Thoracic aorta (tissue), 2 donors: ENCODE data around the gene OPN4. TPM values are rescaled to one million over a fixed set of nuclear protein-coding genes. Genes with fewer than 3 reads are reported as not detected.

Experiments
- ATAC-seq: fragments of 150-250 bp; one replicate; pipeline ENCODE4 v1.8.0; 2017; ENCODE audit warnings: low read depth; ENCODE audit not compliant: insufficient number of reproducible peaks, low FRiP score
- DNase-seq: peaks from one replicate; pipeline ENCODE4 v3.0.0-alpha.2; 2020; ENCODE audit warnings: low spot score
- H3K27ac ChIP-seq, 2 donors: fragments of 200-600 bp; sonication (generic); 1 replicate in 1 of 2; 2 replicates in 1 of 2; pipeline ENCODE4 v1.5.1; 2016; ENCODE audit warnings: mild to moderate bottlenecking in 2 of 2, moderate library complexity in 2 of 2
- H3K27me3 ChIP-seq: fragments of 200-600 bp; sonication (generic); replicated peaks from 2 replicates; pipeline ENCODE4 v1.6.0; 2016; ENCODE audit warnings: mild to moderate bottlenecking; ENCODE audit not compliant: insufficient read depth
- H3K36me3 ChIP-seq: fragments of 200-600 bp; sonication (generic); one replicate; pipeline ENCODE4 v1.5.1; 2016
- H3K4me1 ChIP-seq, 2 donors: fragments of 200-600 bp; sonication (generic); 1 replicate in 1 of 2; 2 replicates in 1 of 2; pipeline versions ENCODE4 v1.5.1 to v1.6.0; 2016; ENCODE audit warnings: low read depth in 2 of 2, mild to moderate bottlenecking in 1 of 2; ENCODE audit not compliant: control insufficient read depth in 1 of 2
- H3K4me3 ChIP-seq: fragments of 200-600 bp; sonication (generic); 2 replicates; pipeline ENCODE4 v1.5.1; 2016; ENCODE audit warnings: mild to moderate bottlenecking
- H3K9me3 ChIP-seq: fragments of 200-600 bp; sonication (generic); 2 replicates; pipeline ENCODE4 v1.5.1; 2016
- CTCF ChIP-seq: fragments of 200-600 bp; sonication (generic); IDR thresholded peaks from one replicate; pipeline ENCODE4 v1.5.1; 2019; ENCODE audit warnings: antibody characterized with exemption
- total RNA-seq, 2 donors: library from RNA; depleted of rRNA; stranded (reverse); fragments of >200 nt; gene quantifications; one replicate each; pipeline versions ENCODE4 v1.1.0 to v1.2.3, GENCODE V29; 2016

Gene OPN4
- total RNA-seq, 2 donors from 2014 or later = not detected

- H3K4me1 ChIP-seq = peaks cover 6 to 18% of the 10 kb centered on the region in 2 donors
- DNase-seq = no peak
- peak; percentile 91 for TF ChIP-seq CTCF
- H3K27ac ChIP-seq = peak overlapping the region; percentile 93 to 96
- no peaks in the 10 kb centered on the region for H3K9me3 ChIP-seq
- H3K27me3 ChIP-seq = no peaks in the 10 kb centered on the region
- ATAC-seq = peak; percentile 83
- peaks cover 28% of the 10 kb centered on the region for H3K36me3 ChIP-seq
- peak overlapping the region; percentile 87 for H3K4me3 ChIP-seq
Measured at GRCh38 chr10:86710987-86711512, 56.7 kb downstream of the OPN4 start.

- Histone ChIP-seq H3K9me3 (no peaks in the 10 kb centered on the region), H3K27ac (peak overlapping the region; percentile 93 to 96), H3K4me1 (peaks cover 6 to 18% of the 10 kb centered on the region in 2 donors), H3K4me3 (peak overlapping the region; percentile 87), H3K36me3 (peaks cover 27% of the 10 kb centered on the region), H3K27me3 (no peaks in the 10 kb centered on the region)
- DNase-seq (no peak), ATAC-seq (peak; percentile 24)
- no peak for TF ChIP-seq CTCF
Measured at GRCh38 chr10:86711513-86712316, 57.4 kb downstream of the OPN4 start.

GRCh38 chr10:86712317-86712707 lies 58.0 kb downstream of the OPN4 start:
- H3K27ac ChIP-seq = peak overlapping the region; percentile 93 to 96
- H3K27me3 ChIP-seq = no peaks in the 10 kb centered on the region
- H3K9me3 ChIP-seq = no peaks in the 10 kb centered on the region
- peaks cover 30% of the 10 kb centered on the region for H3K36me3 ChIP-seq
- ATAC-seq (no peak), DNase-seq (no peak)
- H3K4me3 ChIP-seq = peak overlapping the region; percentile 87
- peaks cover 6 to 18% of the 10 kb centered on the region in 2 donors for H3K4me1 ChIP-seq
- TF ChIP-seq CTCF = no peak

DNA sequence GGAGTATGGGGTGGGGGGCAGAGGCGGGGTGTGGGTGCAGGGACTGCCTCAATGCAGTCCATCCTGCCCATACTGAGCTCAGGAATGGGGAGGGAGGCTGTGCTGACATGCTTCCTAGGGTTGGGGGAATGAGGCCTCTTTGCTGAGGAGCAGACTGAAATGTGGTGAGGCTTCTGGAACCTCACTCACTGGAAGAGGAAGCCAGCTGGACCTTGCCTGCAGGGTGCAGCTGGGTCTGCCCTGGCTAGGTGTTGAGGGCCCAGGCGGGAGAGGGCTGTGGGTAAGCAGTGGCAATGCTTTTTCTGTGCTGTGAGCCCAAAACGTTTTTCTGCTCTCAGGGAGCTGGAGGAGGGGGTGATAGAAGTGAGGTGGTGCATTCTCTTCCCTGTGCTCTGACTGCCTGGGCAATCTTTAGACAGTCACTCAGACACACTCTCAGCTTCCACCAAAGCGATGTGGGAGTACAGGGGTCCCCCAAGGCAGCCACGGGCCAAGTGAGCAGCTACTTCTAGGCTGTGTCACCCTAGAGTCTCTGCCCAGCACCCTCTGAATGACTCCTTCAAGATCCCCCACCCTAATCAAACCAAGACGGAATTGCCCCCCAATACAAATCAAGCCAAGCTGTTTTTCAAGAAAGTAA lies 60.9 kb downstream of the OPN4 start:
- DNase-seq (no peak), ATAC-seq (no peak)
- Histone ChIP-seq H3K36me3 (peaks cover 28% of the 10 kb centered on the region), H3K27me3 (no peaks in the 10 kb centered on the region), H3K9me3 (no peaks in the 10 kb centered on the region), H3K4me1 (peaks cover 6 to 14% of the 10 kb centered on the region in 2 donors), H3K4me3 (no peak overlapping the region), H3K27ac (peak overlapping the region in 1 of 2 donors; percentile 36)
- no peak for TF ChIP-seq CTCF

DNA sequence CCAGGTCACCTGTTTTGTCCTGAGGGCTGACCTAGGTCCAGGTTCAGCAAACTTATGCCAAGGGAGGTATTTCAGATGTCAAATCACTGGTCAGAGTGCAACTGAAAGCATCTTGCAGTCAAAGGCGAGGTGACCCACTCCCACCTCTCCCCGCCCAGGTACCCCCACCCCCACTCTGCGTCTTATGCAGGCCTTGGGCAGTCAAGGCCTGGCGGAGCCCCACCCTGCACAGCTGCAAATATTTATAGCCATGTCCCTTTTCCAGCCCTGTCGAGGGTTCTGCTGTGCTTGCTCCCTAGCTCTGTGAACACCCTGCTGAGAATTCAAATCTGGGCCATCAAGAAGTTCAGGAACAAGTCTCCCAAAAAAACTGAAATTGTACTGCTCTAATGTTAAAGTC lies 61.5 kb downstream of the OPN4 start:
- H3K27ac ChIP-seq = no peak overlapping the region
- no peak for TF ChIP-seq CTCF
- ATAC-seq = no peak

More for the DNA sequence above, 61.5 kb downstream of the OPN4 start:
- peaks cover 28% of the 10 kb centered on the region for H3K36me3 ChIP-seq
- H3K9me3 ChIP-seq = no peaks in the 10 kb centered on the region
- H3K4me1 ChIP-seq = peaks cover 6 to 9% of the 10 kb centered on the region in 2 donors
- no peak overlapping the region for H3K4me3 ChIP-seq
- H3K27me3 ChIP-seq = no peaks in the 10 kb centered on the region
- no peak for DNase-seq
